GM12878 (cell line): Measurements from ENCODE around the gene KIF9. TPM values are rescaled to one million over a fixed set of nuclear protein-coding genes. Genes with fewer than 3 reads are reported as not detected.

Source experiments
- ATAC-seq: fragments of 200-7000 bp; cut with Tn5 transposase; 3 replicates; pipeline ENCODE4 v1.9.1; 2020; ENCODE audit warnings: mild to moderate bottlenecking, moderate library complexity
- BruUV-seq: library from RNA; stranded (reverse); fragments of 400-500 nt; replicated peaks from 2 replicates; lab custom pipeline; 2021; lab: Mats Ljungman, UMichigan
- CTCF ChIA-PET: fragments of 300-600 bp; sonication (Branson Sonifier 250); formaldehyde crosslinking; extraction: SDS; loops from one replicate; lab custom pipeline; 2021; ENCODE audit warnings: inconsistent platforms; lab: Yijun Ruan, JAX
- POLR2A ChIA-PET: fragments of 350-600 bp; formaldehyde crosslinking; extraction: SDS; loops from one replicate; lab custom pipeline; 2021; ENCODE audit warnings: inconsistent platforms; lab: Charles Lee
- RAD21 ChIA-PET: fragments of 300-600 bp; sonication (Branson Sonifier 250); formaldehyde crosslinking; loops from one replicate; lab custom pipeline; 2023; ENCODE audit warnings: antibody characterized with exemption; ENCODE audit not compliant: unreplicated experiment; lab: Charles Lee
- SMC1A ChIA-PET: fragments of 300-600 bp; sonication (Branson Sonifier 250); formaldehyde crosslinking; loops from one replicate; lab custom pipeline; 2023; ENCODE audit not compliant: unreplicated experiment, uncharacterized antibody; lab: Charles Lee
- DNase-seq: peaks from one replicate; pipeline ENCODE4 v3.0.0-alpha.2; 2011; ENCODE audit warnings: low read depth, low spot score
- FAIRE-seq: peaks from 3 replicates; lab custom pipeline; 2011; peaks lifted over from hg19 to GRCh38; lab: Jason Lieb, UNC
- H2AFZ ChIP-seq: 2 replicates; pipeline ENCODE4 v1.6.0; 2011; ENCODE audit warnings: low read depth, low read length, control low read depth; ENCODE audit not compliant: control insufficient read depth
- H3K27ac ChIP-seq: 2 replicates; pipeline ENCODE4 v1.5.1; 2011; ENCODE audit warnings: control low read depth; ENCODE audit not compliant: control insufficient read depth, insufficient read depth
- H3K27me3 ChIP-seq, 2 experiments: replicated peaks in 1 of 2; 2 replicates each; pipeline versions ENCODE4 v1.6.0 to v1.6.1; 2011; ENCODE audit warnings: low read length in 1 of 2; ENCODE audit not compliant: control insufficient read depth in 2 of 2, insufficient read depth in 2 of 2
- H3K36me3 ChIP-seq, 2 experiments: 2 replicates each; pipeline ENCODE4 v1.5.1; 2011; ENCODE audit warnings: low read length in 1 of 2; ENCODE audit not compliant: control insufficient read depth in 2 of 2, insufficient read depth in 2 of 2
- H3K4me1 ChIP-seq: 2 replicates; pipeline ENCODE4 v1.6.1; 2011; ENCODE audit warnings: mild to moderate bottlenecking, low read length, moderate library complexity, mixed read lengths; ENCODE audit not compliant: control insufficient read depth, insufficient read depth
- H3K4me2 ChIP-seq: 2 replicates; pipeline ENCODE4 v1.6.0; 2011; ENCODE audit warnings: control low read depth; ENCODE audit not compliant: control insufficient read depth, insufficient read depth
- H3K4me3 ChIP-seq: fragments of 200-600 bp; sonication (generic); 2 replicates; pipeline ENCODE4 v1.5.1; 2016
- H3K79me2 ChIP-seq: 2 replicates; pipeline ENCODE4 v1.6.0; 2011; ENCODE audit warnings: low read length; ENCODE audit not compliant: control insufficient read depth, insufficient read depth
- H3K9ac ChIP-seq: 2 replicates; pipeline ENCODE4 v1.8.0; 2011; ENCODE audit warnings: low read length, control low read depth, mixed read lengths; ENCODE audit not compliant: control insufficient read depth, insufficient read depth
- H3K9me3 ChIP-seq: replicated peaks from 3 replicates; pipeline ENCODE4 v1.5.1; 2011; ENCODE audit warnings: mild to moderate bottlenecking, low read length; ENCODE audit not compliant: control insufficient read depth, insufficient read depth
- H4K20me1 ChIP-seq: 2 replicates; pipeline ENCODE4 v1.6.0; 2011; ENCODE audit not compliant: control insufficient read depth, insufficient read depth
- BRCA1 ChIP-seq: IDR thresholded peaks from 2 replicates; pipeline ENCODE4 v1.6.1; 2011; ENCODE audit warnings: low read depth, low read length, improper control_type of control experiment
- E2F8 ChIP-seq: fragments of 450-650 bp; IDR thresholded peaks from 2 replicates; pipeline ENCODE4 v1.6.1; 2018; ENCODE audit warnings: mild to moderate bottlenecking, low read depth, moderate library complexity; ENCODE audit not compliant: partially characterized antibody
- ELK1 ChIP-seq: IDR thresholded peaks from 2 replicates; pipeline ENCODE4 v1.6.1; 2012; ENCODE audit warnings: low read depth, low read length, improper control_type of control experiment
- NR2F1 ChIP-seq: fragments of 450-650 bp; conservative IDR thresholded peaks from 2 replicates; pipeline ENCODE4 v1.6.1; 2017; ENCODE audit warnings: mild to moderate bottlenecking
- NRF1 ChIP-seq: conservative IDR thresholded peaks from 2 replicates; pipeline ENCODE4 v1.6.1; 2011; ENCODE audit warnings: mild to moderate bottlenecking, low read depth, low read length, improper control_type of control experiment
- RCOR1 ChIP-seq: conservative IDR thresholded peaks from 2 replicates; pipeline ENCODE4 v1.6.1; 2012; ENCODE audit warnings: low read depth, low read length, improper control_type of control experiment
- ZNF217 ChIP-seq: fragments of 450-650 bp; IDR thresholded peaks from 2 replicates; pipeline ENCODE4 v1.6.1; 2017; ENCODE audit warnings: antibody characterized with exemption, mild to moderate bottlenecking
- ZNF687 ChIP-seq: fragments of 450-650 bp; IDR thresholded peaks from 2 replicates; pipeline ENCODE4 v1.6.1; 2017; ENCODE audit warnings: mild to moderate bottlenecking, moderate library complexity
- WGBS: methylation state at CpG from one replicate; pipeline ENCODE4 v1.1.6; 2016; ENCODE audit warnings: low lambda C conversion rate; ENCODE audit not compliant: insufficient replicate concordance, insufficient coverage; ENCODE audit errors: missing lambda C conversion rate; 5-methylcytosine and 5-hydroxymethylcytosine counted together
- in situ Hi-C: fragments of 300-500 bp; cut with MboI; formaldehyde crosslinking; loops from 9 replicates; pipeline ENCODE4 v1.14.3; 2018; ENCODE audit warnings: mixed read lengths
- intact Hi-C: fragments of 100-400 bp; cut with micrococcal nuclease; formaldehyde crosslinking; loops from one replicate; pipeline ENCODE4 v1.14.2; 2022; ENCODE audit not compliant: unreplicated experiment
- polyA plus RNA-seq, 11 experiments: library from polyadenylated mRNA; depleted of rRNA in 4 of 11; unstranded in 6 of 11; stranded (reverse) in 5 of 11; fragments of >200 nt; fragmentation: Nextera tagmentation in 4 of 11; fragmentation: Illumina TruSeq in 1 of 11; extraction: Ambion mirVana in 4 of 11; extraction: Trizol in 1 of 11; gene quantifications; 1 replicate in 1 of 11; 2 replicates in 10 of 11; pipeline versions ENCODE4 v1.2.1 to v1.2.3, GENCODE V29; 2011 to 2016; ENCODE audit warnings: inconsistent platforms in 2 of 11, missing spikeins in 2 of 11, low read depth in 1 of 11
- total RNA-seq, 4 experiments: library from RNA; depleted of rRNA in 3 of 4; stranded (reverse); fragments of >200 nt in 3 of 4; fragmentation: Illumina TruSeq in 1 of 4; extraction: Trizol in 1 of 4; gene quantifications; 2 replicates each; pipeline versions ENCODE4 v1.2.1 to v1.2.3, GENCODE V29; 2013 to 2021

The KIF9 gene
- total and polyA plus RNA-seq, 10 of the 15 experiments (the other 5 are each of a cell fraction or from before 2014, with no cell fraction given) = 3.0 to 10.2 (median 5.9) TPM

DNA sequence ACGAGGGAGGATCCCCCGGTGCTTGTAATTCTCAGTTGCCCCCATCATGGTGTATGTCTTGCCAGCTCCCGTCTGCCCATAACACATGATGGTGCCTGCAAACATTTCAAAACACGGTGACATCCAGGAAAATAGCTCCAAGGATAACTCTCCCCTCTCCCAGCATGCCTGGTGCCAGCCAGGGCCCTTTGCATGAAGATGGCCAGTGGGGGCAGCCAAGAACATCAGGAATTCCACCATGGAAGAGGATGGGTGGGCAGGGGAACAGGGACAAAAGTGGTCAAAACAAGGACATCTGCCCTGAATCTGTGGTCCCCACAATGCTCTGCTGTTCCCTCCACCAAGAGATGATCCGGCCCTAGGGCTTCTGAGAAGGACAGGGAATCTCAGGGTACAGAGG is 9.0 kb downstream of the KIF9 start:
- RAD21 ChIA-PET = no interaction called here
- Histone ChIP-seq H3K4me3 (no peak overlapping the region), H3K27me3 (no peaks in the 10 kb centered on the region), H3K9ac (no peak overlapping the region), H2AFZ (no peak overlapping the region), H3K27ac (no peak overlapping the region), H3K36me3 (no peaks in the 10 kb centered on the region), H3K79me2 (no peaks in the 10 kb centered on the region), H4K20me1 (no peaks in the 10 kb centered on the region), H3K4me2 (no peak overlapping the region), H3K9me3 (no peaks in the 10 kb centered on the region), H3K4me1 (no peaks in the 10 kb centered on the region)
- no TSS peak for BruUV-seq
- 77% methylated on average over 5 of the region's 5 CpGs for WGBS
- TF ChIP-seq E2F8 = no peak
- TF ChIP-seq ZNF687 = no peak
- no peak for TF ChIP-seq ZNF217
- no peak for TF ChIP-seq BRCA1
- no peak for TF ChIP-seq NRF1
- no peak for TF ChIP-seq ELK1
- TF ChIP-seq RCOR1 = no peak
- TF ChIP-seq NR2F1 = no peak
- in situ Hi-C loops (no loop called here), intact Hi-C loops (no loop called here)
- CTCF ChIA-PET = no interaction called here
- FAIRE-seq (no peak), DNase-seq (no peak), ATAC-seq (no peak)
- SMC1A ChIA-PET = interaction anchor here (2.7 kb wide), 1 partner anchor 51 kb away, joined by 8 read pairs; no protein-coding TSS in a partner anchor
- POLR2A ChIA-PET = interaction anchor here (0.6 kb wide), 2 partner anchors 157 to 168 kb away, joined by 3 to 5 read pairs; no protein-coding TSS in a partner anchor
